Mucosa of descending colon (tissue), 3 donors: ENCODE results near the gene ADGRG6. TPM values are rescaled to one million over a fixed set of nuclear protein-coding genes. Genes with fewer than 3 reads are reported as not detected.

Experiments
- ATAC-seq: fragments of 200-7000 bp; cut with Tn5 transposase; one replicate; pipeline ENCODE4 v1.9.1; 2020; ENCODE audit warnings: mild to moderate bottlenecking, moderate library complexity
- DNase-seq, 3 donors: peaks; one replicate each; pipeline ENCODE4 v3.0.0-alpha.2; 2020
- H3K36me3 ChIP-seq: fragments of 200-600 bp; one replicate; pipeline ENCODE4 v1.8.0; 2021; ENCODE audit warnings: low read depth, mild to moderate bottlenecking
- H3K4me1 ChIP-seq: fragments of 200-600 bp; one replicate; pipeline ENCODE4 v1.8.0; 2021; ENCODE audit warnings: low read depth, mild to moderate bottlenecking
- H3K4me3 ChIP-seq: fragments of 200-600 bp; one replicate; pipeline ENCODE4 v1.8.0; 2021; ENCODE audit warnings: mild to moderate bottlenecking
- H3K9me3 ChIP-seq: fragments of 200-600 bp; one replicate; pipeline ENCODE4 v1.8.0; 2021; ENCODE audit warnings: mild to moderate bottlenecking
- intact Hi-C, 2 donors: fragments of 100-400 bp; cut with DNase I in 1 of 2; cut with micrococcal nuclease in 1 of 2; formaldehyde crosslinking; loops; one replicate each; pipeline versions ENCODE4 v1.11.0 to v1.11.1; 2022; cut with DNase I, micrococcal nuclease
- total RNA-seq, 3 donors: library from RNA; stranded (reverse); fragmentation: NEBNext Ultra II Directional in 2 of 3; extraction: Animal tissue kit (Norgen Biotek cat#: 25700) in 2 of 3; gene quantifications; one replicate each; pipeline versions ENCODE4 v1.2.1 to v1.2.4, GENCODE V29; 2021 to 2023
- TF ChIP-seq, protein P1 (sequence below): fragments of 200-600 bp; IDR thresholded peaks from one replicate; pipeline ENCODE4 v1.8.0; 2022; ENCODE audit warnings: antibody characterized with exemption, mild to moderate bottlenecking
- donor health status: DM: no; HTN: no; CAD: no; lungs with moderate emphysema.
- donor health status: DM: no; HTN: no; CAD: no.
- donor health status: DM: no; HTN: yes; CAD: no.

Gene ADGRG6
- total RNA-seq, 3 donors from 2014 or later = 14.1 to 17.6 (median 17.1) TPM

DNA sequence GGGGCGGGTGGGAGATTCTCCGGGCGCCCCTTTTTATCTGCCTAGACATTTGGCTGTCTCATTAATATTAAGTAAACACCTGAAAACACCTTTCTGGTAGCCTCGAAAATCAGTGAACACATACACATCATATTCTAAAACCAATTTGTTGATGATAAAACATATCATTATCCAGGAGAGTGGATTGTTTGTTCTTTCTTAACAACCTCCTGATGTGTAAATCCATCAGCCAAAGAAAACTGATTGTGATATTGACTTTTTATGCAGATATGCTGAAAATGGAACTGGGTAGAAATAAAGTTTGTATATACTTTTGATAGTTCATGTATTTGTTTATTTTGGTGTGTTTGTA lies 75.7 kb downstream of the ADGRG6 start:
- no peak for ATAC-seq
- no peak for DNase-seq
- TF ChIP-seq, protein P1, sequence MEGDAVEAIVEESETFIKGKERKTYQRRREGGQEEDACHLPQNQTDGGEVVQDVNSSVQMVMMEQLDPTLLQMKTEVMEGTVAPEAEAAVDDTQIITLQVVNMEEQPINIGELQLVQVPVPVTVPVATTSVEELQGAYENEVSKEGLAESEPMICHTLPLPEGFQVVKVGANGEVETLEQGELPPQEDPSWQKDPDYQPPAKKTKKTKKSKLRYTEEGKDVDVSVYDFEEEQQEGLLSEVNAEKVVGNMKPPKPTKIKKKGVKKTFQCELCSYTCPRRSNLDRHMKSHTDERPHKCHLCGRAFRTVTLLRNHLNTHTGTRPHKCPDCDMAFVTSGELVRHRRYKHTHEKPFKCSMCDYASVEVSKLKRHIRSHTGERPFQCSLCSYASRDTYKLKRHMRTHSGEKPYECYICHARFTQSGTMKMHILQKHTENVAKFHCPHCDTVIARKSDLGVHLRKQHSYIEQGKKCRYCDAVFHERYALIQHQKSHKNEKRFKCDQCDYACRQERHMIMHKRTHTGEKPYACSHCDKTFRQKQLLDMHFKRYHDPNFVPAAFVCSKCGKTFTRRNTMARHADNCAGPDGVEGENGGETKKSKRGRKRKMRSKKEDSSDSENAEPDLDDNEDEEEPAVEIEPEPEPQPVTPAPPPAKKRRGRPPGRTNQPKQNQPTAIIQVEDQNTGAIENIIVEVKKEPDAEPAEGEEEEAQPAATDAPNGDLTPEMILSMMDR = no peak
- Histone ChIP-seq H3K4me3 (no peak overlapping the region), H3K9me3 (no peaks in the 10 kb centered on the region), H3K36me3 (no peaks in the 10 kb centered on the region), H3K4me1 (no peaks in the 10 kb centered on the region)
- intact Hi-C loops = no loop called here

- Histone ChIP-seq H3K36me3 (no peaks in the 10 kb centered on the region), H3K9me3 (no peaks in the 10 kb centered on the region), H3K4me3 (no peak overlapping the region), H3K4me1 (no peaks in the 10 kb centered on the region)
- peak; percentile 20 for ATAC-seq
- intact Hi-C loops = no loop called here
- no peak for DNase-seq
- TF ChIP-seq, protein P1 = no peak
Observed at GRCh38 chr6:142378138-142378875, 76.5 kb downstream of the ADGRG6 start.

DNA sequence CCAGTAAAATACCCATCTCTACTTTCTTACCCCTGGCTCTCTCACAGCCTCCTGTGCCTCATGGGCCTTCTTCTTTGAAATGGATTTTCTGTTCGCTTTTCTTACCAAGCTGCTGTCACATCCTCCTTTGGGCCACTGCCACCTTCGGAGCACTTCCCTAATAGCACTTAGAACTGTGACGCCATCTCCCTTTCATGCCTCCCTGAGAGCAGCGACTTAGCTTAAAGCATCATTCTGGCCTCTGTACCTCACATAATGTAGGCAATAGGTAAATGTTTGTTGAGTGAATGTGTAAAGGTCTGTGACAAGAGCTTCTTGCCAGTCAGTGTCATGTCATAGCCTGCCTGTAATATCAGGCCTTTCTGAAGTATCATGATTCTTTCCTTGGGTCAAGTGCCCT lies 78.8 kb downstream of the ADGRG6 start:
- intact Hi-C loops = no loop called here
- ATAC-seq (no peak), DNase-seq (peak in 1 of 3 donors; percentile 14)
- H3K36me3 ChIP-seq = no peaks in the 10 kb centered on the region
- no peak overlapping the region for H3K4me3 ChIP-seq
- H3K4me1 ChIP-seq = no peaks in the 10 kb centered on the region
- no peaks in the 10 kb centered on the region for H3K9me3 ChIP-seq
- TF ChIP-seq, protein P1 = no peak

DNA sequence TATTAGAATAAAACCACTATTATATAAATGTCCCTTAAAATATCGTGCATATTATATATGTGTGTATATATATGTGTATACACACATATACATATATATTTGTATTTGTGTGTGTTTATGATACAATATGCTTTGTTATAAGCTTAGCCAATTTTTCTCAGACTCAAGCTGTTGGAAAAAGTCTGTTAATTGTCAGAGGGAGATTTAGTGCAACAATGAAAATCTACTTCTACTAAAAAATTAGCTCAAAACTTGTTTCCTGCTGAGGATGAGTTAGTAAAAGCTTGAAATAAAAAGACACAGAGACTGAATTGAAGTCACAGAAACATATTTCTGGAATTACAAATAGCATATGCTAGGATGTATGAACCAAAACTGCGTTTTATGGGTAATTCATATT lies 79.4 kb downstream of the ADGRG6 start:
- Histone ChIP-seq H3K4me3 (no peak overlapping the region), H3K9me3 (no peaks in the 10 kb centered on the region), H3K36me3 (no peaks in the 10 kb centered on the region), H3K4me1 (no peaks in the 10 kb centered on the region)
- ATAC-seq = no peak
- TF ChIP-seq, protein P1 = no peak
- intact Hi-C loops = no loop called here
- no peak for DNase-seq

DNA sequence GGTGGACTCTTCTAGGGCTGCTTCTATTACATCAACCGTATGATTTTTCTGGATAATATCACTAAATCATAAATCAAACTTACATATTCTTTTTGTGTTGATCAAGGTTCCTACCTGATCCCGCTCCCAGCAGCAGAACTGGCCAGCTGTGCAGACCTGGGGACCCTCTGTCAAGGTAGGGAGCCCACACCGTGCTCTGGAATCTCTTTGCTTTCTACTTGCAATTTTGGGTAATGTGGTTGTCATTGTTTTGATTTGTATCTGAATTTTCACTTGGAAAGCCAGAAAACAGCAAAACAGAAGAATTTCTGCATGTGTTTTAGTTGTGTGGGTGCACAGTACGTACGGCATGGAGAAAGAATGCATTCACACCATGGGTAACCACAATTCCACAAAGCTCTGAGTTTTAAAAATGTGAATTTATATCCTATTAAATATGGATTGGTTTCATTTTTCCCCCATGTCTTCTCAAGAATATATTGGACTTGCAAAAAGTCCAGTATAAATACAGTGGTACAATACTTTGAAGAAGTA lies 80.1 kb downstream of the ADGRG6 start:
- Histone ChIP-seq H3K36me3 (no peaks in the 10 kb centered on the region), H3K4me3 (no peak overlapping the region), H3K4me1 (no peaks in the 10 kb centered on the region), H3K9me3 (no peaks in the 10 kb centered on the region)
- DNase-seq (no peak), ATAC-seq (no peak)
- TF ChIP-seq, protein P1 = no peak
- intact Hi-C loops = no loop called here
